ENCODE results near the gene ALDOA. TPM values are rescaled to one million over a fixed set of nuclear protein-coding genes. Genes with fewer than 3 reads are reported as not detected.

Gene ALDOA
- total and polyA plus RNA-seq, 9 of the 15 experiments (the other 6 are each of a cell fraction or from before 2014, with no cell fraction given) = 311 to 2,224 (median 1,293) TPM

DNA sequence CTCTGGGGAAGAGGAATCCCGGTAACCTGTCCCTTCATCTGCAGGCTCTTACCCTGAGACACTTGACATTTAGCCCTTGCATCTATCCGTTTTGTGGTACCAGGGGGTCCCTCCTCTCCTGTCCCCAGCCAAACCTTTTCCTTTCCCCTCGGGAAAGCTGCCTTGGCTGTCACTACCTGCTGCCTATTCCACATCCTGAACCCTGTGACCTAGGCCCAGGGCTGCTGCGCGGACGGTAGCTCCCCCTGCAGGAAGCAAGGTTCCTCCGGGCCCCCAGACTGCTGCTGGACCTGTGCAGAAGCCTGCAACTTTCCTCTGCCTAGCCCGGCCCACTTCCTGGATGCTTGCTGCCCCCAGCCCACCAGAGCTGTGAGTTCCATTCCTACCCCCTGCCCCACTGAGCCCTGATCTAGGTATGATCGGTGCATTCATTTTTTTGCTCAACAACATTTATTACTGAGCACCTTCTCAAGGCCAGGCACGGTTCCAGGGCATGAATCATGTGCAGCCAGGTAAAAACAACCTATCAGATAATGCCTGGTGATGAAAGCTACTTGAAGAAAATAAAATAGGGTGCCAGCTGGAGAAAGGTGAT, 10.5 kb upstream of the ALDOA start (continued):
- TF ChIP-seq, protein P1, sequence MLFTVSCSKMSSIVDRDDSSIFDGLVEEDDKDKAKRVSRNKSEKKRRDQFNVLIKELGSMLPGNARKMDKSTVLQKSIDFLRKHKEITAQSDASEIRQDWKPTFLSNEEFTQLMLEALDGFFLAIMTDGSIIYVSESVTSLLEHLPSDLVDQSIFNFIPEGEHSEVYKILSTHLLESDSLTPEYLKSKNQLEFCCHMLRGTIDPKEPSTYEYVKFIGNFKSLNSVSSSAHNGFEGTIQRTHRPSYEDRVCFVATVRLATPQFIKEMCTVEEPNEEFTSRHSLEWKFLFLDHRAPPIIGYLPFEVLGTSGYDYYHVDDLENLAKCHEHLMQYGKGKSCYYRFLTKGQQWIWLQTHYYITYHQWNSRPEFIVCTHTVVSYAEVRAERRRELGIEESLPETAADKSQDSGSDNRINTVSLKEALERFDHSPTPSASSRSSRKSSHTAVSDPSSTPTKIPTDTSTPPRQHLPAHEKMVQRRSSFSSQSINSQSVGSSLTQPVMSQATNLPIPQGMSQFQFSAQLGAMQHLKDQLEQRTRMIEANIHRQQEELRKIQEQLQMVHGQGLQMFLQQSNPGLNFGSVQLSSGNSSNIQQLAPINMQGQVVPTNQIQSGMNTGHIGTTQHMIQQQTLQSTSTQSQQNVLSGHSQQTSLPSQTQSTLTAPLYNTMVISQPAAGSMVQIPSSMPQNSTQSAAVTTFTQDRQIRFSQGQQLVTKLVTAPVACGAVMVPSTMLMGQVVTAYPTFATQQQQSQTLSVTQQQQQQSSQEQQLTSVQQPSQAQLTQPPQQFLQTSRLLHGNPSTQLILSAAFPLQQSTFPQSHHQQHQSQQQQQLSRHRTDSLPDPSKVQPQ (CRISPR knock-in tag; IDR thresholded peaks at IDR 0.05; ENCODE audit: borderline replicate concordance) = no peak
- no peak for TF ChIP-seq CBX8 (IDR thresholded peaks at IDR 0.05; ENCODE audit: borderline replicate concordance, extremely low read depth, low read depth, low read length, poor library complexity, severe bottlenecking)
- TF ChIP-seq, protein P2, sequence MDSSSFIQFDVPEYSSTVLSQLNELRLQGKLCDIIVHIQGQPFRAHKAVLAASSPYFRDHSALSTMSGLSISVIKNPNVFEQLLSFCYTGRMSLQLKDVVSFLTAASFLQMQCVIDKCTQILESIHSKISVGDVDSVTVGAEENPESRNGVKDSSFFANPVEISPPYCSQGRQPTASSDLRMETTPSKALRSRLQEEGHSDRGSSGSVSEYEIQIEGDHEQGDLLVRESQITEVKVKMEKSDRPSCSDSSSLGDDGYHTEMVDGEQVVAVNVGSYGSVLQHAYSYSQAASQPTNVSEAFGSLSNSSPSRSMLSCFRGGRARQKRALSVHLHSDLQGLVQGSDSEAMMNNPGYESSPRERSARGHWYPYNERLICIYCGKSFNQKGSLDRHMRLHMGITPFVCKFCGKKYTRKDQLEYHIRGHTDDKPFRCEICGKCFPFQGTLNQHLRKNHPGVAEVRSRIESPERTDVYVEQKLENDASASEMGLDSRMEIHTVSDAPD (CRISPR knock-in tag; IDR thresholded peaks at IDR 0.05) = no peak
- no peak for TF ChIP-seq PHTF2 (CRISPR knock-in tag; IDR thresholded peaks at IDR 0.05)
- TF ChIP-seq GTF2F1 (IDR thresholded peaks at IDR 0.05; ENCODE audit: low read depth, low read length) = no peak
- no peak for TF ChIP-seq SRF (CRISPR knock-in tag; IDR thresholded peaks at IDR 0.05)
- TF ChIP-seq, protein P3, sequence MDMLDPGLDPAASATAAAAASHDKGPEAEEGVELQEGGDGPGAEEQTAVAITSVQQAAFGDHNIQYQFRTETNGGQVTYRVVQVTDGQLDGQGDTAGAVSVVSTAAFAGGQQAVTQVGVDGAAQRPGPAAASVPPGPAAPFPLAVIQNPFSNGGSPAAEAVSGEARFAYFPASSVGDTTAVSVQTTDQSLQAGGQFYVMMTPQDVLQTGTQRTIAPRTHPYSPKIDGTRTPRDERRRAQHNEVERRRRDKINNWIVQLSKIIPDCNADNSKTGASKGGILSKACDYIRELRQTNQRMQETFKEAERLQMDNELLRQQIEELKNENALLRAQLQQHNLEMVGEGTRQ (CRISPR knock-in tag; IDR thresholded peaks at IDR 0.05) = no peak
- no peak for TF ChIP-seq ZNF24 (IDR thresholded peaks at IDR 0.05)
- TF ChIP-seq, protein P4, sequence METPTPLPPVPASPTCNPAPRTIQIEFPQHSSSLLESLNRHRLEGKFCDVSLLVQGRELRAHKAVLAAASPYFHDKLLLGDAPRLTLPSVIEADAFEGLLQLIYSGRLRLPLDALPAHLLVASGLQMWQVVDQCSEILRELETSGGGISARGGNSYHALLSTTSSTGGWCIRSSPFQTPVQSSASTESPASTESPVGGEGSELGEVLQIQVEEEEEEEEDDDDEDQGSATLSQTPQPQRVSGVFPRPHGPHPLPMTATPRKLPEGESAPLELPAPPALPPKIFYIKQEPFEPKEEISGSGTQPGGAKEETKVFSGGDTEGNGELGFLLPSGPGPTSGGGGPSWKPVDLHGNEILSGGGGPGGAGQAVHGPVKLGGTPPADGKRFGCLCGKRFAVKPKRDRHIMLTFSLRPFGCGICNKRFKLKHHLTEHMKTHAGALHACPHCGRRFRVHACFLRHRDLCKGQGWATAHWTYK (CRISPR knock-in tag; IDR thresholded peaks at IDR 0.05) = no peak
- TF ChIP-seq, protein P5, sequence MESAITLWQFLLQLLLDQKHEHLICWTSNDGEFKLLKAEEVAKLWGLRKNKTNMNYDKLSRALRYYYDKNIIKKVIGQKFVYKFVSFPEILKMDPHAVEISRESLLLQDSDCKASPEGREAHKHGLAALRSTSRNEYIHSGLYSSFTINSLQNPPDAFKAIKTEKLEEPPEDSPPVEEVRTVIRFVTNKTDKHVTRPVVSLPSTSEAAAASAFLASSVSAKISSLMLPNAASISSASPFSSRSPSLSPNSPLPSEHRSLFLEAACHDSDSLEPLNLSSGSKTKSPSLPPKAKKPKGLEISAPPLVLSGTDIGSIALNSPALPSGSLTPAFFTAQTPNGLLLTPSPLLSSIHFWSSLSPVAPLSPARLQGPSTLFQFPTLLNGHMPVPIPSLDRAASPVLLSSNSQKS (CRISPR knock-in tag; IDR thresholded peaks at IDR 0.05) = no peak
- no peak for TF ChIP-seq ZNF224 (CRISPR knock-in tag; IDR thresholded peaks at IDR 0.05)
- no peak for TF ChIP-seq TRIM28 (IDR thresholded peaks at IDR 0.05)
- TF ChIP-seq FOXJ2 (tag; IDR thresholded peaks at IDR 0.05) = no peak
- TF ChIP-seq RCOR1 (IDR thresholded peaks at IDR 0.05; ENCODE audit: borderline replicate concordance in 1 of 2, low read depth in 2 of 2, low read length in 2 of 2) = peak in 1 of 2 experiments; percentile 77; a peak in 2 of 4 replicates
- TF ChIP-seq ADNP (tag; IDR thresholded peaks at IDR 0.05) = no peak
- TF ChIP-seq CREBBP (IDR thresholded peaks at IDR 0.05; ENCODE audit: low read depth, low read length) = no peak
- TF ChIP-seq, protein P6, sequence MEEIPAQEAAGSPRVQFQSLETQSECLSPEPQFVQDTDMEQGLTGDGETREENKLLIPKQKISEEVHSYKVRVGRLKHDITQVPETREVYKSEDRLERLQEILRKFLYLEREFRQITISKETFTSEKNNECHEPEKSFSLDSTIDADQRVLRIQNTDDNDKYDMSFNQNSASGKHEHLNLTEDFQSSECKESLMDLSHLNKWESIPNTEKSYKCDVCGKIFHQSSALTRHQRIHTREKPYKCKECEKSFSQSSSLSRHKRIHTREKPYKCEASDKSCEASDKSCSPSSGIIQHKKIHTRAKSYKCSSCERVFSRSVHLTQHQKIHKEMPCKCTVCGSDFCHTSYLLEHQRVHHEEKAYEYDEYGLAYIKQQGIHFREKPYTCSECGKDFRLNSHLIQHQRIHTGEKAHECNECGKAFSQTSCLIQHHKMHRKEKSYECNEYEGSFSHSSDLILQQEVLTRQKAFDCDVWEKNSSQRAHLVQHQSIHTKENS (CRISPR knock-in tag; IDR thresholded peaks at IDR 0.05) = no peak
- TF ChIP-seq DACH1 (IDR thresholded peaks at IDR 0.05; ENCODE audit: partially characterized antibody) = no peak
- TF ChIP-seq KDM4B (IDR thresholded peaks at IDR 0.05; ENCODE audit: borderline replicate concordance in 2 of 2, low read depth in 1 of 2) = no peak; a peak in 1 of 4 replicates
- no peak for TF ChIP-seq ZNF444 (CRISPR knock-in tag; IDR thresholded peaks at IDR 0.05)

Data from K562 (cell line).